ENCODE data around the gene TMIGD3. TPM values are rescaled to one million over a fixed set of nuclear protein-coding genes. Genes with fewer than 3 reads are reported as not detected.
A peak's percentile ranks its signal among the peaks of the same experiment; 100 is the strongest.

TMIGD3 gene
- total and polyA plus RNA-seq, 4 donors = 1.6 to 34.6 (median 4.1) TPM

GRCh38 chr1:111455642-111456031 lies 47.8 kb downstream of the TMIGD3 start:
- 81 to 86% methylated on average over 3 of the region's 3 CpGs for WGBS, 2 donors
- Histone ChIP-seq H3K36me3 (ENCODE audit: control insufficient read depth in 4 of 4, insufficient read depth in 4 of 4, low read length in 4 of 4) (peaks cover 16 to 33% (median 28%) of the 10 kb centered on the region in 4 donors), H3K9me3 (ENCODE audit: control insufficient read depth in 4 of 4, insufficient read depth in 3 of 4, low read length in 3 of 4) (no peaks in the 10 kb centered on the region), H3K9ac (ENCODE audit: insufficient read depth in 1 of 2, low read length in 2 of 2) (no peak overlapping the region), H3K4me1 (ENCODE audit: control insufficient read depth in 5 of 5, insufficient read depth in 5 of 5, low read length in 5 of 5) (peaks cover 0 to 28% (median 2%) of the 10 kb centered on the region in 5 donors), H3K4me3 (no peak overlapping the region), H3K27me3 (ENCODE audit: control insufficient read depth in 3 of 3, insufficient read depth in 3 of 3, low read length in 2 of 3) (no peaks in the 10 kb centered on the region), H3K27ac (ENCODE audit: low read depth in 1 of 2, low read length in 1 of 2) (no peak overlapping the region)
- TF ChIP-seq CTCF (IDR thresholded peaks at IDR 0.05; ENCODE audit: control extremely low read depth, extremely low read depth) = no peak
- DNase-seq = no peak
- no peak for ATAC-seq (ENCODE audit: insufficient read depth, low FRiP score)

- H3K27me3 ChIP-seq (ENCODE audit: control insufficient read depth in 3 of 3, insufficient read depth in 3 of 3, low read length in 2 of 3) = no peaks in the 10 kb centered on the region
- no peak for TF ChIP-seq CTCF (IDR thresholded peaks at IDR 0.05; ENCODE audit: control extremely low read depth, extremely low read depth)
- no peaks in the 10 kb centered on the region for H3K9me3 ChIP-seq (ENCODE audit: control insufficient read depth in 4 of 4, insufficient read depth in 3 of 4, low read length in 3 of 4)
- no peak for DNase-seq
- H3K9ac ChIP-seq (ENCODE audit: insufficient read depth in 1 of 2, low read length in 2 of 2) = no peak overlapping the region
- peak overlapping the region in 1 of 2 donors; percentile 33 for H3K27ac ChIP-seq (ENCODE audit: low read depth in 1 of 2, low read length in 1 of 2)
- peaks cover 16 to 33% (median 27%) of the 10 kb centered on the region in 4 donors for H3K36me3 ChIP-seq (ENCODE audit: control insufficient read depth in 4 of 4, insufficient read depth in 4 of 4, low read length in 4 of 4)
- H3K4me3 ChIP-seq = no peak overlapping the region
- no peak for ATAC-seq (ENCODE audit: insufficient read depth, low FRiP score)
- peaks cover 2 to 32% (median 7%) of the 10 kb centered on the region in 5 donors for H3K4me1 ChIP-seq (ENCODE audit: control insufficient read depth in 5 of 5, insufficient read depth in 5 of 5, low read length in 5 of 5)
- WGBS, 2 donors = 75 to 80% methylated on average over 5 of the region's 5 CpGs
These were observed 48.4 kb downstream of the TMIGD3 start for GRCh38 chr1:111454859-111455641.

GRCh38 chr1:111453706-111454105 lies 49.7 kb downstream of the TMIGD3 start:
- 90 to 91% methylated on average over 3 of the region's 3 CpGs for WGBS, 2 donors
- peaks cover 12 to 25% (median 23%) of the 10 kb centered on the region in 4 donors for H3K36me3 ChIP-seq (ENCODE audit: control insufficient read depth in 4 of 4, insufficient read depth in 4 of 4, low read length in 4 of 4)
- no peak for ATAC-seq (ENCODE audit: insufficient read depth, low FRiP score)

More at GRCh38 chr1:111453706-111454105, 49.7 kb downstream of the TMIGD3 start:
- Histone ChIP-seq H3K4me3 (no peak overlapping the region), H3K27me3 (ENCODE audit: control insufficient read depth in 3 of 3, insufficient read depth in 3 of 3, low read length in 2 of 3) (no peaks in the 10 kb centered on the region), H3K27ac (ENCODE audit: low read depth in 1 of 2, low read length in 1 of 2) (no peak overlapping the region), H3K4me1 (ENCODE audit: control insufficient read depth in 5 of 5, insufficient read depth in 5 of 5, low read length in 5 of 5) (peaks cover 2 to 33% (median 8%) of the 10 kb centered on the region in 5 donors), H3K9ac (ENCODE audit: insufficient read depth in 1 of 2, low read length in 2 of 2) (no peak overlapping the region), H3K9me3 (ENCODE audit: control insufficient read depth in 4 of 4, insufficient read depth in 3 of 4, low read length in 3 of 4) (no peaks in the 10 kb centered on the region)
- TF ChIP-seq CTCF (IDR thresholded peaks at IDR 0.05; ENCODE audit: control extremely low read depth, extremely low read depth) = no peak
- no peak for DNase-seq

Measured in lung (tissue), 12 donors.